Measurements from ENCODE around the gene FSTL5.

Gene FSTL5

GRCh38 chr4:161714022-161714751 is 449.6 kb downstream of the FSTL5 start:
- H3K27ac ChIP-seq (ENCODE audit: low read depth, low read length) = no peak overlapping the region
- no peaks in the 10 kb centered on the region for H3K9me3 ChIP-seq (ENCODE audit: insufficient read depth, low read length)
- no peaks in the 10 kb centered on the region for H4K20me1 ChIP-seq (ENCODE audit: low read depth, low read length)
- TF ChIP-seq EZH2phosphoT487 (conservative IDR thresholded peaks at IDR 0.05; ENCODE audit: low read length) = no peak
- no peak for TF ChIP-seq CTCF (IDR thresholded peaks at IDR 0.05; ENCODE audit: insufficient read depth, low read length, poor library complexity, severe bottlenecking)
- H3K27me3 ChIP-seq (ENCODE audit: low read length) = no peaks in the 10 kb centered on the region
- no peaks in the 10 kb centered on the region for H3K79me2 ChIP-seq (ENCODE audit: insufficient read depth, low read length)
- no peak overlapping the region for H3K4me3 ChIP-seq (ENCODE audit: insufficient read depth, low read length, poor library complexity, severe bottlenecking)
- no peaks in the 10 kb centered on the region for H3K36me3 ChIP-seq (ENCODE audit: low read length)
- H3K9ac ChIP-seq (ENCODE audit: low read length) = no peak overlapping the region
- no peak overlapping the region for H2AFZ ChIP-seq (ENCODE audit: low read depth, low read length, severe bottlenecking)
- H3K4me2 ChIP-seq (ENCODE audit: low read depth, low read length, poor library complexity, severe bottlenecking) = no peak overlapping the region
- no peaks in the 10 kb centered on the region for H3F3A ChIP-seq (ENCODE audit: insufficient read depth)
- H3K9me2 ChIP-seq (replicated peaks; ENCODE audit: insufficient read depth, low read length) = no peaks in the 10 kb centered on the region

DNA sequence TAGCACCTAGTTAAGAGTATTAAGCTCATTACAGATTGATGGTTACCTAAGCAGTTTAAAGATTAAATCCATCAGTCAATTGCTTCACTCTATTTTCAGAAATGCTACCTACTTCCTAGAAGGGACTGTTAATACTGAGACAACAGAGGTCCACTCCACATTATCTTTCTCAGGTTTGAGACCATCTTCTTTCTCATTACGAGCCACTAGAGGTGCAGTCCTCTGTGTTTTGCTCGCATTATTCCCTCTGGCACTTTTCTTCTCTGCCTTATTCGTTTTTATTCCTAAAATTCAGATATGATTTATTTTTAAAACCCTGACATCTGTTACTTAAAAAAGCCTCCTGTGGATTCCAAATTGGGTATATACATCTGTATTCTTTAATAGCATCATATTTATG is 459.1 kb downstream of the FSTL5 start:
- H3K9ac ChIP-seq (ENCODE audit: low read length) = no peak overlapping the region
- H3K79me2 ChIP-seq (ENCODE audit: insufficient read depth, low read length) = no peaks in the 10 kb centered on the region
- H3K27me3 ChIP-seq (ENCODE audit: low read length) = no peaks in the 10 kb centered on the region
- no peak for TF ChIP-seq CTCF (IDR thresholded peaks at IDR 0.05; ENCODE audit: insufficient read depth, low read length, poor library complexity, severe bottlenecking)
- TF ChIP-seq EZH2phosphoT487 (conservative IDR thresholded peaks at IDR 0.05; ENCODE audit: low read length) = no peak
- H3F3A ChIP-seq (ENCODE audit: insufficient read depth) = no peaks in the 10 kb centered on the region
- H3K27ac ChIP-seq (ENCODE audit: low read depth, low read length) = no peak overlapping the region
- H3K36me3 ChIP-seq (ENCODE audit: low read length) = no peaks in the 10 kb centered on the region
- no peaks in the 10 kb centered on the region for H4K20me1 ChIP-seq (ENCODE audit: low read depth, low read length)
- no peak overlapping the region for H3K4me2 ChIP-seq (ENCODE audit: low read depth, low read length, poor library complexity, severe bottlenecking)
- no peak overlapping the region for H2AFZ ChIP-seq (ENCODE audit: low read depth, low read length, severe bottlenecking)
- no peaks in the 10 kb centered on the region for H3K9me2 ChIP-seq (replicated peaks; ENCODE audit: insufficient read depth, low read length)
- no peak overlapping the region for H3K4me3 ChIP-seq (ENCODE audit: insufficient read depth, low read length, poor library complexity, severe bottlenecking)
- H3K9me3 ChIP-seq (ENCODE audit: insufficient read depth, low read length) = no peaks in the 10 kb centered on the region

- Histone ChIP-seq H3K4me3 (ENCODE audit: insufficient read depth, low read length, poor library complexity, severe bottlenecking) (no peak overlapping the region), H3K9ac (ENCODE audit: low read length) (no peak overlapping the region), H3K27me3 (ENCODE audit: low read length) (no peaks in the 10 kb centered on the region), H3K79me2 (ENCODE audit: insufficient read depth, low read length) (no peaks in the 10 kb centered on the region), H2AFZ (ENCODE audit: low read depth, low read length, severe bottlenecking) (no peak overlapping the region), H3K4me2 (ENCODE audit: low read depth, low read length, poor library complexity, severe bottlenecking) (no peak overlapping the region), H3K27ac (ENCODE audit: low read depth, low read length) (no peak overlapping the region), H3F3A (ENCODE audit: insufficient read depth) (no peaks in the 10 kb centered on the region), H4K20me1 (ENCODE audit: low read depth, low read length) (no peaks in the 10 kb centered on the region), H3K9me2 (replicated peaks; ENCODE audit: insufficient read depth, low read length) (no peaks in the 10 kb centered on the region), H3K36me3 (ENCODE audit: low read length) (no peaks in the 10 kb centered on the region), H3K9me3 (ENCODE audit: insufficient read depth, low read length) (no peaks in the 10 kb centered on the region)
- TF ChIP-seq CTCF (IDR thresholded peaks at IDR 0.05; ENCODE audit: insufficient read depth, low read length, poor library complexity, severe bottlenecking) (no peak), EZH2phosphoT487 (conservative IDR thresholded peaks at IDR 0.05; ENCODE audit: low read length) (no peak)
These were observed 459.8 kb downstream of the FSTL5 start for GRCh38 chr4:161704040-161704439.

All from SU-DHL-6 (cell line).